ENCODE results near the gene ASS1. TPM values are rescaled to one million over a fixed set of nuclear protein-coding genes. Genes with fewer than 3 reads are reported as not detected.
A peak's percentile ranks its signal among the peaks of the same experiment; 100 is the strongest.

ASS1 gene
- 134 and 195 TPM in 2 replicates for total RNA-seq

DNA sequence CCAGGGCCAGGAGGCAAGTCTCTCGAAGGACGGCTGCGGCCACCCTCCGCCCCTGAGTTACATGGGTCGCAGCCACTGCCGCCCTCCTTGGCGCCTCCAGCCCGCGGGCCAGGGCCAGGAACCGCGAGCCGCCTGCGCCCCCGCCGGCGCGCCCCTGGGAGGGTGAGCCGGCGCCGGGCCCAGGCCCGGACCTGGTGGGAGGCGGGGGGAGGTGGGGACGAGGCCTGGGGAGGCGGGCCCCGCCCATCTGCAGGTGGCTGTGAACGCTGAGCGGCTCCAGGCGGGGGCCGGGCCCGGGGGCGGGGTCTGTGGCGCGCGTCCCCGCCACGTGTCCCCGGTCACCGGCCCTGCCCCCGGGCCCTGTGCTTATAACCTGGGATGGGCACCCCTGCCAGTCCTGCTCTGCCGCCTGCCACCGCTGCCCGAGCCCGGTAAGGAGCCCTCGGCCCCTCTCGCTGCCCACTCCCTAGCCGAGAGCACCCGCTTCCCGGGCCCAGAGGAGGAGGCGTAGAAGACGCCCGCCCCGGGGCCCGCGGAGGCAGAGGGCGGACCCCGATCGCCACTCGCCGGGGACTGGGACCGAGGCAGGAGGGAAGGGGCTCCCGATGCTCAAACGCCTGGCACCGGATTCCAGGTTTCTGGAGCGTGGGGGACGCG, at the start of gene ASS1:
Gene ASS1, plus strand, starts transcription at position 397 of the 657 bp plus-strand sequence. CDS start 7,268 bp downstream, outside the sequence.
- Histone ChIP-seq H3K4me3 (ENCODE audit: insufficient read depth, low read length) (peak within 1 kb of the TSS; percentile 77), H3K9me3 (ENCODE audit: low read depth, low read length) (peaks cover 4% of the 10 kb centered on the region), H3K27ac (ENCODE audit: low read depth, low read length) (peak within 1 kb of the TSS; percentile 91), H2AFZ (ENCODE audit: low read length) (peak within 1 kb of the TSS; percentile 73), H3K4me1 (ENCODE audit: insufficient read depth, low read length) (peaks cover 26% of the 10 kb centered on the region), H3K27me3 (ENCODE audit: insufficient read depth, low read length) (no peaks in the 10 kb centered on the region), H4K20me1 (ENCODE audit: insufficient read depth, low read length) (peaks cover 25% of the 10 kb centered on the region), H3K4me2 (ENCODE audit: insufficient read depth, low read length) (peak within 1 kb of the TSS; percentile 88), H3K79me2 (ENCODE audit: insufficient read depth, low read length) (peaks cover 14% of the 10 kb centered on the region), H3K36me3 (ENCODE audit: insufficient read depth, low read length) (no peaks in the 10 kb centered on the region)
- peak; percentile 92 for DNase-seq (ENCODE audit: insufficient read length, low spot score, missing footprints)
- TF ChIP-seq, protein P1, sequence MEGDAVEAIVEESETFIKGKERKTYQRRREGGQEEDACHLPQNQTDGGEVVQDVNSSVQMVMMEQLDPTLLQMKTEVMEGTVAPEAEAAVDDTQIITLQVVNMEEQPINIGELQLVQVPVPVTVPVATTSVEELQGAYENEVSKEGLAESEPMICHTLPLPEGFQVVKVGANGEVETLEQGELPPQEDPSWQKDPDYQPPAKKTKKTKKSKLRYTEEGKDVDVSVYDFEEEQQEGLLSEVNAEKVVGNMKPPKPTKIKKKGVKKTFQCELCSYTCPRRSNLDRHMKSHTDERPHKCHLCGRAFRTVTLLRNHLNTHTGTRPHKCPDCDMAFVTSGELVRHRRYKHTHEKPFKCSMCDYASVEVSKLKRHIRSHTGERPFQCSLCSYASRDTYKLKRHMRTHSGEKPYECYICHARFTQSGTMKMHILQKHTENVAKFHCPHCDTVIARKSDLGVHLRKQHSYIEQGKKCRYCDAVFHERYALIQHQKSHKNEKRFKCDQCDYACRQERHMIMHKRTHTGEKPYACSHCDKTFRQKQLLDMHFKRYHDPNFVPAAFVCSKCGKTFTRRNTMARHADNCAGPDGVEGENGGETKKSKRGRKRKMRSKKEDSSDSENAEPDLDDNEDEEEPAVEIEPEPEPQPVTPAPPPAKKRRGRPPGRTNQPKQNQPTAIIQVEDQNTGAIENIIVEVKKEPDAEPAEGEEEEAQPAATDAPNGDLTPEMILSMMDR (IDR thresholded peaks at IDR 0.05; ENCODE audit: extremely low read depth, low read depth, low read length): no peak

DNA sequence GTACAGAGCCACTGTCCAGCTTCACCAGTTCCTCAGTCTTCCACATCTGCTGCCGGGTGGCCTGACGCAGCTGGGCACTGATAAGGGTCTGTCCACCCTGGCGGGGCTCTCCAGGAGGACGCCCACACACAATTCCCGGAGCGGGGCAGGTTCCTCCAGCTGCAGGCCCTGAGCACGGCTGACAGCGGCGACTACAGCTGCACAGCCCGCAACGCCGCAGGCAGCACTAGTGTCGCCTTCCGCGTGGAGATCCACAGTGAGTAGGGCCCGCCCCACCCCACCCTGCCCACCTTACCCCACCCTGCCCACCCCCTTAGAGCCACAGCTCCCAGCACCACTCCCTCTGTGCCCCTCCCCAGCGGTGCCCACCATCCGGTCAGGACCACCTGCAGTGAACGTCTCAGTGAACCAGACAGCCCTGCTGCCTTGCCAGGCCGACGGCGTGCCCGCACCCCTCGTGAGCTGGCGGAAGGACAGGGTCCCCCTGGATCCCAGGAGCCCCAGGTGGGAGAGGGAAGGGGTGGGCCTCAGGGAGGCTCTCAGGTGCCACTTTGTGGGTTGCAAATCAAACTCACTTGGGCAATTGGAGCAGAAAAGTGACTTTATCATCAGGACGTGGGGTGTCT, 48.8 kb upstream of the ASS1 start:
- no peaks in the 10 kb centered on the region for H3K9me3 ChIP-seq (ENCODE audit: low read depth, low read length)
- H3K27me3 ChIP-seq (ENCODE audit: insufficient read depth, low read length): no peaks in the 10 kb centered on the region
- H3K27ac ChIP-seq (ENCODE audit: low read depth, low read length): no peak overlapping the region
- H4K20me1 ChIP-seq (ENCODE audit: insufficient read depth, low read length): no peaks in the 10 kb centered on the region
- peaks cover 8% of the 10 kb centered on the region for H3K4me1 ChIP-seq (ENCODE audit: insufficient read depth, low read length)
- H3K4me2 ChIP-seq (ENCODE audit: insufficient read depth, low read length): no peak overlapping the region
- H2AFZ ChIP-seq (ENCODE audit: low read length): no peak overlapping the region
- no peak overlapping the region for H3K4me3 ChIP-seq (ENCODE audit: insufficient read depth, low read length)
- no peaks in the 10 kb centered on the region for H3K79me2 ChIP-seq (ENCODE audit: insufficient read depth, low read length)
- DNase-seq (ENCODE audit: insufficient read length, low spot score, missing footprints): no peak
- TF ChIP-seq, protein P1 (IDR thresholded peaks at IDR 0.05; ENCODE audit: extremely low read depth, low read depth, low read length): no peak
- H3K36me3 ChIP-seq (ENCODE audit: insufficient read depth, low read length): no peaks in the 10 kb centered on the region

DNA sequence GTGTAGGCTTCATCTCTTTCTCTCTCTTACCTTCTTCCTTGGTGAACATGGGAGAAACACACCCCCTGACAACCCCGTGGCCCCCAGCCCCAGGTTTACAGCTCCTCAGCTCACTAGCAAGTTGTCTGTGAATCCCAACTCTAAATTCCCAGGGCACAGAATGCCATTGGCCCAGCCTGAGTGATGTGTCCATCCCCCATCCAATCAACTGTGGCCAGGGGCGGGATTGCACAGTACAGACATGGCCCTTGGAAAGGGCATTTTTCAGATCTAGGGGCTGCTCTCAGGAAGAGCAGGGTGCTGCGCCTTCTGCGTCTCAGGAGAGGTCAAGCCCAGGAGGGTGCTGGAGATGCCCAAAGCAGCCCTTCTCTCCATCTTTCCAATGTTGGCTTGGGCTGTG, 48.2 kb upstream of the ASS1 start:
- no peaks in the 10 kb centered on the region for H3K79me2 ChIP-seq (ENCODE audit: insufficient read depth, low read length)
- no peak for DNase-seq (ENCODE audit: insufficient read length, low spot score, missing footprints)
- H3K9me3 ChIP-seq (ENCODE audit: low read depth, low read length): no peaks in the 10 kb centered on the region
- no peak overlapping the region for H2AFZ ChIP-seq (ENCODE audit: low read length)
- no peaks in the 10 kb centered on the region for H3K27me3 ChIP-seq (ENCODE audit: insufficient read depth, low read length)
- H3K36me3 ChIP-seq (ENCODE audit: insufficient read depth, low read length): no peaks in the 10 kb centered on the region
- H3K4me2 ChIP-seq (ENCODE audit: insufficient read depth, low read length): no peak overlapping the region
- H3K4me3 ChIP-seq (ENCODE audit: insufficient read depth, low read length): no peak overlapping the region
- H3K4me1 ChIP-seq (ENCODE audit: insufficient read depth, low read length): peaks cover 8% of the 10 kb centered on the region
- no peaks in the 10 kb centered on the region for H4K20me1 ChIP-seq (ENCODE audit: insufficient read depth, low read length)
- H3K27ac ChIP-seq (ENCODE audit: low read depth, low read length): no peak overlapping the region
- TF ChIP-seq, protein P1 (IDR thresholded peaks at IDR 0.05; ENCODE audit: extremely low read depth, low read depth, low read length): no peak

DNA sequence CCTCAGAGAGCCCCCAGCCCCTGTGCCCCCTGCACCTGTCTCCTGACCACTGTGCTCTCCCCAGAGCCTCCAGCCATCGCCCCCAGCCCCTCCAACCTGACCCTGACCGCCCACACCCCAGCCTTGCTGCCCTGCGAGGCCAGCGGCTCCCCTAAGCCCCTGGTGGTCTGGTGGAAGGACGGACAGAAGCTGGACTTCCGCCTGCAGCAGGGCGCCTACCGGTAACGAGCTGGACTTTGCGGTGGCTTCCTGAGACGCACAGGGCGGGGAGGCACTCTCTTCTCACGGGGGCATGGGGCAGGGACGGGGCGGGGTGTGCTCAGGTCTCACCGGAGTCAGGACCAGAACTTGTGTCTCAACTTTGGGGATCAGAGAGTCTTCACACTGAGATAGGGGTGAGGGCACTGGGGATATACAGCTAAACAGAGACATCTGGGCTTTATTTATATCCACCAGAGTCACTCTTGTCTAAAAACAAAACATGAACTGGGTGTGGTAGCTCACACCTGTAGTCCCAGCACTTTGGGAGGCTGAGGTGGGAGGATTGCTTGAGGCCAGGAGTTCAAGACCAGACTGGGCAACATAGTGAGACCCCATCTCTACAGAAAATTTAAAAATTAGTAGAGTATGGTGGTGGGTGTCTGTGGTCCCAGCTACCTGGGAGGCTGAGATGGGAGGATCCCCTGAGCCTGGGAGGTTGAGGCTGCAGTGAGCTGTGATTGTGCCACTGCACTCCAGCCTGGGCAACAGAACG, 46.1 kb upstream of the ASS1 start:
- no peak overlapping the region for H2AFZ ChIP-seq (ENCODE audit: low read length)
- TF ChIP-seq, protein P1 (IDR thresholded peaks at IDR 0.05; ENCODE audit: extremely low read depth, low read depth, low read length): no peak
- no peaks in the 10 kb centered on the region for H4K20me1 ChIP-seq (ENCODE audit: insufficient read depth, low read length)
- no peaks in the 10 kb centered on the region for H3K36me3 ChIP-seq (ENCODE audit: insufficient read depth, low read length)
- no peak overlapping the region for H3K4me3 ChIP-seq (ENCODE audit: insufficient read depth, low read length)
- H3K4me2 ChIP-seq (ENCODE audit: insufficient read depth, low read length): no peak overlapping the region
- DNase-seq (ENCODE audit: insufficient read length, low spot score, missing footprints): no peak
- H3K9me3 ChIP-seq (ENCODE audit: low read depth, low read length): no peaks in the 10 kb centered on the region
- H3K27me3 ChIP-seq (ENCODE audit: insufficient read depth, low read length): peaks cover 3% of the 10 kb centered on the region
- H3K4me1 ChIP-seq (ENCODE audit: insufficient read depth, low read length): peaks cover under 1% of the 10 kb centered on the region
- no peaks in the 10 kb centered on the region for H3K79me2 ChIP-seq (ENCODE audit: insufficient read depth, low read length)
- no peak overlapping the region for H3K27ac ChIP-seq (ENCODE audit: low read depth, low read length)

All from osteoblast (primary cell).